Measurements from ENCODE around the gene GPC5. TPM values are rescaled to one million over a fixed set of nuclear protein-coding genes. Genes with fewer than 3 reads are reported as not detected.

The GPC5 gene
- total and polyA plus RNA-seq, 9 of the 15 experiments (the other 6 are each of a cell fraction or from before 2014, with no cell fraction given): 0.18 to 0.27 TPM; not detected in 7

GRCh38 chr13:92126399-92126798 is 728.0 kb downstream of the GPC5 start (continued):
- TF ChIP-seq E2F8 (IDR thresholded peaks at IDR 0.05; ENCODE audit: low read depth, partially characterized antibody) (no peak), ZNF143 (CRISPR knock-in tag; IDR thresholded peaks at IDR 0.05) (no peak), FOS (IDR thresholded peaks at IDR 0.05; ENCODE audit: extremely low read depth, insufficient read length) (no peak), CBX3 (IDR thresholded peaks at IDR 0.05; ENCODE audit: borderline replicate concordance in 1 of 2, low read length in 2 of 2) (no peak), MXI1 (IDR thresholded peaks at IDR 0.05; ENCODE audit: low read depth, low read length) (no peak), SP1 (CRISPR knock-in tag; IDR thresholded peaks at IDR 0.05) (no peak), PCBP2 (IDR thresholded peaks at IDR 0.05; ENCODE audit: low read depth, low read length, poor library complexity, severe bottlenecking) (no peak), AFF1 (IDR thresholded peaks at IDR 0.05; ENCODE audit: low read depth in 1 of 2, partially characterized antibody in 2 of 2) (no peak), POLR2B (IDR thresholded peaks at IDR 0.05; ENCODE audit: low read depth, partially characterized antibody) (no peak), ZBTB12 (CRISPR knock-in tag; IDR thresholded peaks at IDR 0.05) (no peak), ZNF586 (CRISPR knock-in tag; conservative IDR thresholded peaks at IDR 0.05) (no peak)
